COLO668 (cell line): ENCODE results near the gene PITPNB.

ENCODE experiments used
- DNase-seq: peaks from one replicate; lab custom pipeline; 2025; ENCODE audit not compliant: unreplicated experiment; lab: John Stamatoyannopoulos, UW

PITPNB gene

GRCh38 chr22:27919222-27919941, at the start of gene PITPNB:
Gene PITPNB, minus strand, starts transcription at chr22:27919256. Its CDS starts 65 bp downstream, at chr22:27919191.
- peak; percentile 98 for DNase-seq

- no peak for DNase-seq
Measured at GRCh38 chr22:27966168-27967064, 47.4 kb upstream of the PITPNB start.

- peak; percentile 8 for DNase-seq
Measured at GRCh38 chr22:27962268-27963044, 43.4 kb upstream of the PITPNB start.

GRCh38 chr22:27961680-27962079, 42.6 kb upstream of the PITPNB start:
- no peak for DNase-seq

DNA sequence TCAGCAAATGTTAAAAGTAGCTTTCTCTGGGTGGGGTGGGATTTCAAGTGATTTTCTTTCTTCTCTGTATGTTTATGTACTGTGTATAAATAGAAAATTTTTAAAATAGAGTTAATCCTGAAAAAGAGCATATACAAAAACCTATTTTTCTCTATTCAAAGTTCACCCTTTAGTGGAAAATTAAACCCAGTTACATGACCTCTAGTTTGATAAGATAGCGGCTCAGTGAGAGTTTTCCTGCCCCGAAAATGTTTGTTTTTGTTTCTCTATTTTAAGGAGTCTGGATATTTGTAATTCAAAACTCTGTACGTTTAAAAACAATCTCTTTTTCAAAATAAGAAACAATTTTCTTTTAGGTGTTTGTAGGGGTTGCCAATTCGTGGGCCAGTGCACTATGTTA, 42.1 kb upstream of the PITPNB start:
- no peak for DNase-seq

DNA sequence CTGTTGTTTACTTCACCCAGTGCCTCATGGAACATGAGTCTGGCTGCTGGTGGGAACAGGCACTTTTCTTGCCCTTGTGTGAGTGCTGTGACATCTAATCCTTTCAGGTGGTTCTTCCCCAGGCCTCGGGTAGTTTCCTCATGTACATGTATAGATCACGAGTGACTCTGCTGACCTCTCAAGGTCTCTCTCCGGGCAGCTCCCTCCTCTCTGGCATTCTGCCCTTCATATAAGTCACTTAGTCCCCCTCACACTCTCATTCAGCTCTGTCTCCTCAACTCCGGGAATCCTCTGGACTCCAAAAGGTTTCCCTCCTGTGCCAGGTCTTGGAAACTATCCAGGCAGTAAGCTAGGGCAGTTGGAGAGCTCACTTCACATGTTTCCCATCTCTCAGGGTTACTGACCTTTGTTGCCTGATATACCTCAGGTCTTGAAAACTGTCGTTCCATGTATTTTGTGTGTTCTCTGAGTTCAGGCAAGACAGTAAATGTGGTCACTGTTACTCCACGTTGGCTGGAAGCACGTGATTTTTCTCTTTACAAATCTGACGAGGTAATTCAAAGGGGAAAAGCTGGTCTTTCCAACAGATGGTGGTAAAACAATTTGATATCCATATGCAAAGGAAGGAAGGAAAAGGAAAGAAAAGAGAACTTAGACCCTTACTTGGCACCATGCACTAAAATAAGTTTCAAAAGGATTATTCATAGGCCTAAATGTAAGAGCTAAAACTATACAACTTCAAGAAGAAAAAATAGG, 40.5 kb upstream of the PITPNB start:
- no peak for DNase-seq

DNA sequence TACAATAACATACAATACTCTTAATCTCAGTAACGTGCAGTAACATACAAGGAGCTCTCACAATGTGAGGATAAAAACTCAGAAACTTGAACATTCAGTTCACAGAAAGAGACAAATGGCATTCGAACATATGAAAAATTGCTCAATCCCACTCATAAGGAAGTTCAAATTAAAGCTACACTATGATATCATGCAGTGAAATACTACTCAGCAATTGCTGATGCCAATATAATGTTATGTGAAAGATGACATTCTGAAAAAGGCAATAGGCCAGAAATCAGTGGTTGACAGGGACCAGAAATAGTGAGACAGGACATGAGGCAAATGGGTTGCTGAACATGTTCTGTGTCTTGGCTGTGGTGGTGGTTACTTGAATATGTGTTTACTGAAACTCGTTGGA, 33.7 kb upstream of the PITPNB start:
- no peak for DNase-seq

DNA sequence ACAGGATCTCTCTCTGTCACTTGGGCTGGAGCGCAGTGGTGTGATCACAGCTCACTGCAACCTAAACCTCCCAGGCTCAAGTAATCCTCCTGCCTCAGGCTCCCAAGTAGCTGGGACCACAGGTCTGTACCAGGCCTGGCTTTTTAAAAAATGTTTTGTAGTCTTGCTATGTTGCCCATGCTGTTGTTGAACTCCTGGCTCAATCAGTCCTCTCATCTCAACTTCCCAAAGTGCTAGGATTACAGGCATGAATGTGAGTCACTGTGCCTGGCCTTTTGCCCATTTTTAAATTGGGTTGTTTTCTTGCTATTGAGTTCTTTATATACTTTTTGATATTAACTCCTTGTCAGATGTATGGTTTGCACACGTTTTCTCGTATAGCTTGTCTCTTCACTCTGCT, 33.0 kb upstream of the PITPNB start:
- DNase-seq, result no peak

GRCh38 chr22:27949421-27949820, 30.4 kb upstream of the PITPNB start:
- DNase-seq, result no peak

DNA sequence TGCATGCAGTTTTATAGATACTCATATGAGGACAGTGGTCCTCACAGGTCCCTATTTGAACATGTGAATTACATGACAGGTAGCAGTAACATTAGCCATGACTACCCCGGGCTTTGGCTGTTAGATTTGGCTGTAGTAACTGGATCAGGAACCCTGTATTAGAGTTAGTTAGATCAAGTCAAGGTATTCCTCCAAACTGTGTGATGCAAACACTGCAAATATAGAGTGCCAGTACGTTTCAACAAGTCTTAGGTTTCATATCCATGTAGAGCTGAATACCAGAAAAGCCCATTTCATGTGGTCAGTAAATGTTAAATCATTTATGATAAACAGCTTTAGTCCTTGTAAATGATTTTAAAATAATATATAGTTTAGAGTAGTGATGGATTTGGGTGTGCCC, 29.5 kb upstream of the PITPNB start:
- no peak for DNase-seq

DNA sequence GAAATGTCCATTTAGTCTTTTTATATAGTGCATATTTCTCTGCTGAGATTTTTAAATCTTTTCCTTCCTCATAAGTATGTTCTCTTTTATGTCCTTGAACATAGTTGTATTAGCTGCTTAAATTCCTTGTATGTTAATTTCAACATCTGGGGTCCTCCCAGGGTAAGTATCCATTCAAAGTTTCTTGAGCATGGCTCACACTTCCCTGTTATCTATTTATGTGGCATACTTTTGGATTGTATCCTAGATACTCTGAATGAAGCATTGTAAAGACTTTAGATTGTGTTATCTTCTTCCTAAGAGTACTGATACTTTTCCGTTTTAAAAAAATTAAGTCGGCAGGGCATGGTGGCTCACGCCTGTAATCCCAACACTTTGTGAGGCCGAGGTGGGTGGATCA, 28.4 kb upstream of the PITPNB start:
- no peak for DNase-seq

- no peak for DNase-seq
Measured at GRCh38 chr22:27941143-27941542, 22.1 kb upstream of the PITPNB start.

GRCh38 chr22:27937453-27937852, 18.4 kb upstream of the PITPNB start:
- DNase-seq, result no peak

DNA sequence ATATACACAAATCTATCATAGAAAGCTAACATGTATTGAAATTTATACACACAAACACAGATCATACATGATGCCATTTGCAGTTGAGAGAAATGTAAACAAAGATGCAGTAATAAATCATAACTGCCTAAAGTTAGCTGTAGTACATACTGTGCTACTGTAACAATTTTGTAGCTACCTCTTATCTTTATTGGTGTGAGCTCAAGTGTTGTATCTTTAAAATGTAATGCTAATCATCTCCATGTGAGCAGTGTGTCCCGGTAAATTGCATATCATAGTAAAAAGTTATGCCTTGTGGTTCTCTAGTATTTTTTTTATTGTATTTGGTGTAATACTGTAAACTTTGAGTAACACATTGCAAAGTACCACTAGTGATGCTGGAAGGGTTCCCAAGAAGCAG, 16.8 kb upstream of the PITPNB start:
- no peak for DNase-seq

DNA sequence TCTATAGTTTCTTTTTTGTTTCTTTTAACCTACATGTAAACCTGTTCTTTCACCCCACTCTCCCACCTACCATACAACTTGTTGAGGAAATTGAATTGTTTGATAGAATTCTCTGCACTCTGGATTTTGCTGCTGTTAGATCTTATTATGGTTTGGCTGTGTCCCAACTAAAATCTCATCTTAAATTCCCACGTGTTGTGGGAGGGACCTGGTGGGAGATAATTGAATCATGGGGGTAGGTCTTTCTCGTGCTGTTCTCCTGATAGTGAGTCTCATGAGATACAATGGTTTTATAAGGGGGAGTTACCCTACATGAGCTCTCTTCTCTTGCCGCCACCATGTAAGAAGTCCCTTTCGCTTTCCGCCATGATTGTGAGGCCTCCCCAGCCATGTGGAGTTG, 15.0 kb upstream of the PITPNB start:
- DNase-seq, result no peak

DNA sequence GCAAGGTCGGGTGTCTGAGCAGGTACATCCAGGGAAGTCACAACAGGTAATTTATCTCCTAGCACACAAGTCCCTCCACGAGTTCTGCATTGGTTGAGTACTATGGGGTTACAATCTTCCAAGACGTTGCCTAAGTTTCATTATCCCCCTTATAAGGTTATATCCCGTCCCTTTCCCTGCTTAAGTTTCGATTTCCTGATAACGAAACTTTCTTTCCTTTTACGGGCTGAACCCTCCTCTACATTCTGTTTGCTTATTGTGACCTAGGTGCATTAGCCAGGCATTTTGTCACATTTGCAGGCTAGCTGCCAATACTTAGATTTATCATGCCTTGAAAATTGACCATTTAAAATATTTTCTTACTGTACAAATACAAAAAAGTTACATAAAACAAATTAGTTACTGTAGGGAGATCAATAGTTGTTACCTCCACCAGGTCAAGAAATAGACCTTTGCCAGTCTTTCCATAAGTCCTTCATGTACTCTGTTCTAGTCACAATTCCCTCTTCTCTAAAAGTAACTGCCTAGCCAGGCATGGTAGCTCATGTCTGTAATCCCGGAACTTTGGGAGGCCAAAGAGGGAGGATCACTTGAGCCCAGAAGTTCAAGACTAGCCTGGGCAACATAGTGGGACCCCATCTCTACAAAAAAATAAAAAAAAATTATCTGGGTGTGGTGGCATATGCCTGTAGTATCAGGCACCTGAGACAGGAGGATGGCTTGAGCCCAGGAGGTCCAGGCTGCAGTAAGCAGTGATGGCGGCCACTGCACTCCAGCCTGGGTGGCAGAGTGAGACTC, 14.3 kb upstream of the PITPNB start:
- DNase-seq, result no peak

DNA sequence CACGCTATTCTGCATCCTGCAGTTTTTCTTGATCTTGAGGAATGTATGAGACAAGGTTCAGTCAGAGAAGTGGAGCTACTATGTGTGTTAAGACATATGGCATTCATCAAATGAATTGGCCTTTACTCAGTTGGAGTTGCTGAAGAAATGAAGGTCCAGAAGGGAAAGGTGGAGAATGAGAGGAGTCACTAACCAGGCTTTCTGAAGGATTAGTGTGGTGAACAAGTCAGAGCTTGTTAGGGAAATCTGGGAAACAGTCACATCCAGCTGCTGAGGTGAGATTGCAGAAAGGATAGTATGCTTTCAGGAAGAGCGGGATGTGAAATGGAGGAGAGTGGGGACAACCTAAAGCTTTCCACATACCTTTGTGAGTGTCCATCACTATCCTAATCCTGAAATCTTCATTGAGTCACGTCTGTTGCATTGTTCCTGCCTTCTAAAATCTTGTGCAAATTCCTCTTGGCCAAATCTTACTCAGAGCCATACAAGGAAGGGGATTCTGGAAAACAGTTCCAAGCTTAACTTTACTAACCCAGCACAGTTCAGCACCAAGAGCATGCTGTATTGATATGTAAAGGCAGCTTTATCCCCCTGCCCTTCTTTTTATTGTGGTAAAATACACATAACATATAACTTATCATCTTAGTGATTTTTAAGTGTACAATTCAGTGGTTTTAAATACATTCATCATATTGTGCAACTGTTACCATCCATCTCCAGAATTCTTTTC, 11.4 kb upstream of the PITPNB start:
- no peak for DNase-seq

GRCh38 chr22:27927608-27928007, 8.6 kb upstream of the PITPNB start:
- DNase-seq, result no peak

DNA sequence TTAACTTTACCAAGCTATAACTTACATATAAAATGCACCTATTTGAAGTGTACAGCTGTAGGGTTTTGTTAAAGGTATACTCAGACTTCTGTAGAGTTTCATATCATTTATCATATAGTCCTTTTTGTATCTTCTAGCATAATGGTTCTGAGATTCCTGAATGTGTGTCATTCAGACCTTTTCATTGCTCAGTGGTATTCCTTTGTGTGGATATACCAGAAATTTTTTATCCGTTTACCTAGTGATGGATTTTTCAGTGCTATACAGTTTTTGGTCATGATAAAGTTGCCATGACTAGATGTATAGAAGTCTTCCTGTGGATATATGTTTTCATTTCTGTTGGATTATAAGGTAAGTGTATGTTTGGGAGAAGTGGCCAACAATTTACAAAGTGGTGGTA, 6.3 kb upstream of the PITPNB start:
- DNase-seq, result no peak
